SK-N-SH treated with all-trans-retinoic acid at 6 μM for 48 hours (cell line): ENCODE data around the gene DIP2C.

Experiments
- ATAC-seq: fragments of 200-7000 bp; cut with Tn5 transposase; 3 replicates; pipeline ENCODE4 v1.9.1; 2020; ENCODE audit warnings: mild to moderate bottlenecking, moderate library complexity
- ARNTL ChIP-seq: fragments of 450-650 bp; formaldehyde crosslinking; IDR thresholded peaks from 2 replicates; pipeline ENCODE4 v1.5.0; 2020; ENCODE audit warnings: low read depth, mild to moderate bottlenecking, moderate library complexity, borderline replicate concordance
- CSDC2 ChIP-seq: fragments of 250-450 bp; sonication (Bioruptor Pico); IDR thresholded peaks from 2 replicates; pipeline ENCODE4 v1.5.0; 2020; ENCODE audit warnings: mild to moderate bottlenecking, moderate library complexity
- ESRRG ChIP-seq: fragments of 250-450 bp; sonication (Bioruptor Pico); IDR thresholded peaks from 2 replicates; pipeline ENCODE4 v1.6.1; 2021; ENCODE audit warnings: mild to moderate bottlenecking
- GLIS3 ChIP-seq: fragments of 250-450 bp; sonication (Bioruptor Pico); IDR thresholded peaks from 2 replicates; pipeline ENCODE4 v1.5.0; 2020; ENCODE audit warnings: mild to moderate bottlenecking, moderate library complexity
- ISL1 ChIP-seq: fragments of 250-450 bp; sonication (Bioruptor Pico); IDR thresholded peaks from 2 replicates; pipeline ENCODE4 v2.1.2; 2022; ENCODE audit warnings: mild to moderate bottlenecking, moderate library complexity
- OSR1 ChIP-seq: fragments of 250-450 bp; sonication (Bioruptor Pico); IDR thresholded peaks from 2 replicates; pipeline ENCODE4 v1.8.0; 2022; ENCODE audit warnings: moderate library complexity, mild to moderate bottlenecking, inconsistent platforms
- PATZ1 ChIP-seq: fragments of 250-450 bp; sonication (Bioruptor Pico); IDR thresholded peaks from 2 replicates; pipeline ENCODE4 v1.8.0; 2020; ENCODE audit warnings: mild to moderate bottlenecking, moderate library complexity, borderline replicate concordance
- PPARA ChIP-seq: fragments of 250-450 bp; sonication (Bioruptor Pico); IDR thresholded peaks from 2 replicates; pipeline ENCODE4 v1.5.0; 2020; ENCODE audit warnings: mild to moderate bottlenecking, borderline replicate concordance
- RARB ChIP-seq: fragments of 250-450 bp; sonication (Bioruptor Pico); IDR thresholded peaks from 2 replicates; pipeline ENCODE4 v1.8.0; 2021; ENCODE audit warnings: mild to moderate bottlenecking, moderate library complexity
- SNAI2 ChIP-seq: fragments of 250-450 bp; sonication (Bioruptor Pico); IDR thresholded peaks from 2 replicates; pipeline ENCODE4 v1.5.0; 2020; ENCODE audit warnings: mild to moderate bottlenecking, moderate library complexity
- TCF4 ChIP-seq: fragments of 250-450 bp; sonication (Bioruptor Pico); IDR thresholded peaks from 2 replicates; pipeline ENCODE4 v1.8.0; 2021; ENCODE audit warnings: mild to moderate bottlenecking, moderate library complexity, borderline replicate concordance
- TOX ChIP-seq: fragments of 250-450 bp; sonication (Bioruptor Pico); IDR thresholded peaks from 2 replicates; pipeline ENCODE4 v1.8.0; 2021; ENCODE audit warnings: mild to moderate bottlenecking, moderate library complexity, borderline replicate concordance
- ZC3H10 ChIP-seq: fragments of 250-450 bp; sonication (Bioruptor Pico); IDR thresholded peaks from 2 replicates; pipeline ENCODE4 v1.5.1; 2021; ENCODE audit warnings: mild to moderate bottlenecking, moderate library complexity
- ZFP3 ChIP-seq: fragments of 250-450 bp; sonication (Bioruptor Pico); IDR thresholded peaks from 2 replicates; pipeline ENCODE4 v1.5.0; 2020; ENCODE audit warnings: mild to moderate bottlenecking, moderate library complexity
- ZNF565 ChIP-seq: fragments of 450-650 bp; formaldehyde crosslinking; conservative IDR thresholded peaks from 2 replicates; pipeline ENCODE4 v1.5.0; 2020; ENCODE audit warnings: low read depth, mild to moderate bottlenecking, moderate library complexity
- ZNF70 ChIP-seq: fragments of 450-650 bp; formaldehyde crosslinking; IDR thresholded peaks from 2 replicates; pipeline ENCODE4 v1.5.0; 2020; ENCODE audit warnings: mild to moderate bottlenecking, moderate library complexity
- ZNF8 ChIP-seq: fragments of 450-650 bp; formaldehyde crosslinking; IDR thresholded peaks from 2 replicates; pipeline ENCODE4 v1.5.0; 2020; ENCODE audit warnings: mild to moderate bottlenecking, moderate library complexity
- TF ChIP-seq, protein P1 (sequence below): fragments of 250-450 bp; sonication (Bioruptor Pico); IDR thresholded peaks from 2 replicates; pipeline ENCODE4 v1.5.1; 2021; ENCODE audit warnings: mild to moderate bottlenecking, moderate library complexity
- TF ChIP-seq, protein P2 (sequence below): fragments of 250-450 bp; sonication (Bioruptor Pico); IDR thresholded peaks from 2 replicates; pipeline ENCODE4 v1.8.0; 2021; ENCODE audit warnings: low read depth, mild to moderate bottlenecking, moderate library complexity, borderline replicate concordance
- TF ChIP-seq, protein P3 (sequence below): fragments of 250-450 bp; sonication (Bioruptor Pico); IDR thresholded peaks from 2 replicates; pipeline ENCODE4 v1.5.1; 2020; ENCODE audit warnings: low read depth, mild to moderate bottlenecking, moderate library complexity

The DIP2C gene

GRCh38 chr10:521261-522250 is 167.9 kb downstream of the DIP2C start (continued):
- no peak for TF ChIP-seq PATZ1
- no peak for TF ChIP-seq ZC3H10 (CRISPR knock-in tag)

DNA sequence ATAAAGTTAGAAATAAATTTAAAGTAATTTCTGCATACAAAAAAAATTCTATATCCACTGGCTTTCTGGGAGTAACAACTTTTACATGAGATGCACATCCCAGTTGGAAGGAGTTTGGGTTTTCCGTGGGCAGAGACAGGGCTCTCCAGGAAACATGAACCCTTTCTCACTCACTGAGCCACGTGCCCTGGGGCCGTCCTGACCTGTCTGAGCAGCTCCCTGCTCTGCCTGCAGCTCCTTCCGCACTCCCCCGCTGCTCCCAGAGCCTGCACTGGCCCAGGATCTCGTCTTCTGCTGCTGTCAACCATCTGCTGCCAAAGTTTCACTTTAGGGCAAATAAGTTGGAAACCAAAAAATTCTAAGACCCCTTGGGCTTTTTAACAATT is 169.1 kb downstream of the DIP2C start:
- no peak for ATAC-seq
- TF ChIP-seq ESRRG (CRISPR knock-in tag): no peak
- TF ChIP-seq, protein P1, sequence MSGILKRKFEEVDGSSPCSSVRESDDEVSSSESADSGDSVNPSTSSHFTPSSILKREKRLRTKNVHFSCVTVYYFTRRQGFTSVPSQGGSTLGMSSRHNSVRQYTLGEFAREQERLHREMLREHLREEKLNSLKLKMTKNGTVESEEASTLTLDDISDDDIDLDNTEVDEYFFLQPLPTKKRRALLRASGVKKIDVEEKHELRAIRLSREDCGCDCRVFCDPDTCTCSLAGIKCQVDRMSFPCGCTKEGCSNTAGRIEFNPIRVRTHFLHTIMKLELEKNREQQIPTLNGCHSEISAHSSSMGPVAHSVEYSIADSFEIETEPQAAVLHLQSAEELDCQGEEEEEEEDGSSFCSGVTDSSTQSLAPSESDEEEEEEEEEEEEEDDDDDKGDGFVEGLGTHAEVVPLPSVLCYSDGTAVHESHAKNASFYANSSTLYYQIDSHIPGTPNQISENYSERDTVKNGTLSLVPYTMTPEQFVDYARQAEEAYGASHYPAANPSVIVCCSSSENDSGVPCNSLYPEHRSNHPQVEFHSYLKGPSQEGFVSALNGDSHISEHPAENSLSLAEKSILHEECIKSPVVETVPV (CRISPR knock-in tag): no peak
- no peak for TF ChIP-seq OSR1 (CRISPR knock-in tag)
- TF ChIP-seq CSDC2 (CRISPR knock-in tag): no peak
- no peak for TF ChIP-seq GLIS3

GRCh38 chr10:519716-520401 is 169.6 kb downstream of the DIP2C start:
- no peak for TF ChIP-seq ZNF8
- no peak for TF ChIP-seq PATZ1
- no peak for TF ChIP-seq GLIS3
- TF ChIP-seq SNAI2 (CRISPR knock-in tag): no peak
- TF ChIP-seq ISL1 (CRISPR knock-in tag): no peak
- no peak for TF ChIP-seq OSR1 (CRISPR knock-in tag)
- no peak for TF ChIP-seq ZNF70 (CRISPR knock-in tag)
- TF ChIP-seq, protein P1 (CRISPR knock-in tag): no peak
- TF ChIP-seq TOX: no peak
- no peak for TF ChIP-seq ESRRG (CRISPR knock-in tag)
- TF ChIP-seq PPARA (CRISPR knock-in tag): no peak
- no peak for TF ChIP-seq ZC3H10 (CRISPR knock-in tag)
- ATAC-seq: no peak

DNA sequence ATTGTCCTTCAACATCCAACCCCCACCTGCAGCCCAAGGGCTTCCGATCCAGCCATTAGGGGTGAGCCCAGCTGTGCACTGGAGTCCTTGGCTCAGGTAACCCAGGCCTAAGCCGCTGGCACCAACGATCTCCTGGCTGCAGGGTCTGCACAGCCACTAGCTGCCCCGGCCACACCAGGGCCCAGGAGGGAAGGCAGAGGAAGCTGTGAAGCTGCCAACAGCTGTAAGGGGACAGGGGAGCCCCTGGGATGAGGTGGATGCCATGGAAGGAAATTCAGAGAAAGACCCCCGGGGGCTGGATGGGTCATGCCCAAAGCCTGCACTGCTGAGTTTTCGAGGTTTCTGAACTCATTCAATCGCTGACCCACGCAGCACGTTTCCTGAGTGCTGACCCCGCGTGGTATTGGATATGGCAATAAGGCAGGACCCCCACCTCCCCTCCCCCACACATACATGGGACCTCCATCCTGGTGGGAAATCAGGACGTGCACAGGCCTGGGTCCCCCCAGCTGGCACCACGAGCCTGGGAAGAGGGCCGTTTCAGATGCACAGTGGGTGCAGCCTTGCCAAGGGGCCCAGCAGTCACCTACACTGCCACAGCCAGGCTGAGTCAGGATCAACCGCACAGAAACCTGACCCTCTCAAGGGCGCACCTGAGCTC is 170.3 kb downstream of the DIP2C start:
- ATAC-seq: no peak
- TF ChIP-seq, protein P2, sequence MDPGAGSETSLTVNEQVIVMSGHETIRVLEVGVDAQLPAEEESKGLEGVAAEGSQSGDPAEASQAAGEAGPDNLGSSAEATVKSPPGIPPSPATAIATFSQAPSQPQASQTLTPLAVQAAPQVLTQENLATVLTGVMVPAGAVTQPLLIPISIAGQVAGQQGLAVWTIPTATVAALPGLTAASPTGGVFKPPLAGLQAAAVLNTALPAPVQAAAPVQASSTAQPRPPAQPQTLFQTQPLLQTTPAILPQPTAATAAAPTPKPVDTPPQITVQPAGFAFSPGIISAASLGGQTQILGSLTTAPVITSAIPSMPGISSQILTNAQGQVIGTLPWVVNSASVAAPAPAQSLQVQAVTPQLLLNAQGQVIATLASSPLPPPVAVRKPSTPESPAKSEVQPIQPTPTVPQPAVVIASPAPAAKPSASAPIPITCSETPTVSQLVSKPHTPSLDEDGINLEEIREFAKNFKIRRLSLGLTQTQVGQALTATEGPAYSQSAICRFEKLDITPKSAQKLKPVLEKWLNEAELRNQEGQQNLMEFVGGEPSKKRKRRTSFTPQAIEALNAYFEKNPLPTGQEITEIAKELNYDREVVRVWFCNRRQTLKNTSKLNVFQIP (CRISPR knock-in tag): no peak
- TF ChIP-seq, protein P3, sequence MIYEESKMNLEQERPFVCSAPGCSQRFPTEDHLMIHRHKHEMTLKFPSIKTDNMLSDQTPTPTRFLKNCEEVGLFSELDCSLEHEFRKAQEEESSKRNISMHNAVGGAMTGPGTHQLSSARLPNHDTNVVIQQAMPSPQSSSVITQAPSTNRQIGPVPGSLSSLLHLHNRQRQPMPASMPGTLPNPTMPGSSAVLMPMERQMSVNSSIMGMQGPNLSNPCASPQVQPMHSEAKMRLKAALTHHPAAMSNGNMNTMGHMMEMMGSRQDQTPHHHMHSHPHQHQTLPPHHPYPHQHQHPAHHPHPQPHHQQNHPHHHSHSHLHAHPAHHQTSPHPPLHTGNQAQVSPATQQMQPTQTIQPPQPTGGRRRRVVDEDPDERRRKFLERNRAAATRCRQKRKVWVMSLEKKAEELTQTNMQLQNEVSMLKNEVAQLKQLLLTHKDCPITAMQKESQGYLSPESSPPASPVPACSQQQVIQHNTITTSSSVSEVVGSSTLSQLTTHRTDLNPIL: no peak
- TF ChIP-seq RARB (CRISPR knock-in tag): no peak
- no peak for TF ChIP-seq TCF4 (CRISPR knock-in tag)
- TF ChIP-seq PATZ1: no peak
- no peak for TF ChIP-seq ZFP3 (CRISPR knock-in tag)
- TF ChIP-seq TOX: no peak
- no peak for TF ChIP-seq ZNF565 (CRISPR knock-in tag)
- no peak for TF ChIP-seq ARNTL
- TF ChIP-seq ISL1 (CRISPR knock-in tag): no peak
